Mucosa of descending colon (tissue), 3 donors: Measurements from ENCODE around the gene IL17RD. TPM values are rescaled to one million over a fixed set of nuclear protein-coding genes. Genes with fewer than 3 reads are reported as not detected.

Source experiments
- ATAC-seq: fragments of 200-7000 bp; cut with Tn5 transposase; one replicate; pipeline ENCODE4 v1.9.1; 2020; ENCODE audit warnings: mild to moderate bottlenecking, moderate library complexity
- DNase-seq, 3 donors: peaks; one replicate each; pipeline ENCODE4 v3.0.0-alpha.2; 2020
- H3K36me3 ChIP-seq: fragments of 200-600 bp; one replicate; pipeline ENCODE4 v1.8.0; 2021; ENCODE audit warnings: low read depth, mild to moderate bottlenecking
- H3K4me1 ChIP-seq: fragments of 200-600 bp; one replicate; pipeline ENCODE4 v1.8.0; 2021; ENCODE audit warnings: low read depth, mild to moderate bottlenecking
- H3K4me3 ChIP-seq: fragments of 200-600 bp; one replicate; pipeline ENCODE4 v1.8.0; 2021; ENCODE audit warnings: mild to moderate bottlenecking
- H3K9me3 ChIP-seq: fragments of 200-600 bp; one replicate; pipeline ENCODE4 v1.8.0; 2021; ENCODE audit warnings: mild to moderate bottlenecking
- intact Hi-C, 2 donors: fragments of 100-400 bp; cut with DNase I in 1 of 2; cut with micrococcal nuclease in 1 of 2; formaldehyde crosslinking; loops; one replicate each; pipeline versions ENCODE4 v1.11.0 to v1.11.1; 2022; cut with DNase I, micrococcal nuclease
- total RNA-seq, 3 donors: library from RNA; stranded (reverse); fragmentation: NEBNext Ultra II Directional in 2 of 3; extraction: Animal tissue kit (Norgen Biotek cat#: 25700) in 2 of 3; gene quantifications; one replicate each; pipeline versions ENCODE4 v1.2.1 to v1.2.4, GENCODE V29; 2021 to 2023
- TF ChIP-seq, protein P1 (sequence below): fragments of 200-600 bp; IDR thresholded peaks from one replicate; pipeline ENCODE4 v1.8.0; 2022; ENCODE audit warnings: antibody characterized with exemption, mild to moderate bottlenecking
- donor health status: DM: no; HTN: no; CAD: no; lungs with moderate emphysema.
- donor health status: DM: no; HTN: no; CAD: no.
- donor health status: DM: no; HTN: yes; CAD: no.

The IL17RD gene
- total RNA-seq, 3 donors from 2014 or later, result 1.2 to 14.8 (median 1.4) TPM

GRCh38 chr3:57120040-57120439 lies 45.1 kb downstream of the IL17RD start:
- Histone ChIP-seq H3K4me3 (no peak overlapping the region), H3K9me3 (no peaks in the 10 kb centered on the region), H3K4me1 (no peaks in the 10 kb centered on the region), H3K36me3 (no peaks in the 10 kb centered on the region)
- DNase-seq (no peak), ATAC-seq (no peak)
- TF ChIP-seq, protein P1, sequence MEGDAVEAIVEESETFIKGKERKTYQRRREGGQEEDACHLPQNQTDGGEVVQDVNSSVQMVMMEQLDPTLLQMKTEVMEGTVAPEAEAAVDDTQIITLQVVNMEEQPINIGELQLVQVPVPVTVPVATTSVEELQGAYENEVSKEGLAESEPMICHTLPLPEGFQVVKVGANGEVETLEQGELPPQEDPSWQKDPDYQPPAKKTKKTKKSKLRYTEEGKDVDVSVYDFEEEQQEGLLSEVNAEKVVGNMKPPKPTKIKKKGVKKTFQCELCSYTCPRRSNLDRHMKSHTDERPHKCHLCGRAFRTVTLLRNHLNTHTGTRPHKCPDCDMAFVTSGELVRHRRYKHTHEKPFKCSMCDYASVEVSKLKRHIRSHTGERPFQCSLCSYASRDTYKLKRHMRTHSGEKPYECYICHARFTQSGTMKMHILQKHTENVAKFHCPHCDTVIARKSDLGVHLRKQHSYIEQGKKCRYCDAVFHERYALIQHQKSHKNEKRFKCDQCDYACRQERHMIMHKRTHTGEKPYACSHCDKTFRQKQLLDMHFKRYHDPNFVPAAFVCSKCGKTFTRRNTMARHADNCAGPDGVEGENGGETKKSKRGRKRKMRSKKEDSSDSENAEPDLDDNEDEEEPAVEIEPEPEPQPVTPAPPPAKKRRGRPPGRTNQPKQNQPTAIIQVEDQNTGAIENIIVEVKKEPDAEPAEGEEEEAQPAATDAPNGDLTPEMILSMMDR, result no peak
- intact Hi-C loops, result no loop called here

DNA sequence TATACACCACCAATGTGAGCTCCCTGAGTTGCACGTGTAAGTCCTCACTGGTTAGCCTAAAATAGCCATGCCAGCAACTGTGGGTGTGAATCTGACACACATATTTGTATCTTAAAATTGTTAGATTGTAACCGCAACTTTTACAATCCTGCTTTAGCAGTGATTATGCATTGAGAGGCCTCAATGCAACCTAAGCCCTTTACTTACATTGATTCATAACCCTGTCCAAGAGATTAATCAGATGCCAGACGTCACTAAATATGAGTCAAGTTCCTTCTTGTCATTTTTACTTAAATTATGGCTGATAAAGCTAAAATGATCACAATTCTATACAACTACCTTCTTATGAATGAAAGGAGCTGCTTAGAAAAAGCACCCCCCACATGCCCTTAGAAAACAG lies 46.9 kb downstream of the IL17RD start:
- Histone ChIP-seq H3K4me1 (no peaks in the 10 kb centered on the region), H3K4me3 (no peak overlapping the region), H3K36me3 (no peaks in the 10 kb centered on the region), H3K9me3 (no peaks in the 10 kb centered on the region)
- TF ChIP-seq, protein P1, result no peak
- no peak for DNase-seq
- no peak for ATAC-seq
- intact Hi-C loops, result no loop called here

DNA sequence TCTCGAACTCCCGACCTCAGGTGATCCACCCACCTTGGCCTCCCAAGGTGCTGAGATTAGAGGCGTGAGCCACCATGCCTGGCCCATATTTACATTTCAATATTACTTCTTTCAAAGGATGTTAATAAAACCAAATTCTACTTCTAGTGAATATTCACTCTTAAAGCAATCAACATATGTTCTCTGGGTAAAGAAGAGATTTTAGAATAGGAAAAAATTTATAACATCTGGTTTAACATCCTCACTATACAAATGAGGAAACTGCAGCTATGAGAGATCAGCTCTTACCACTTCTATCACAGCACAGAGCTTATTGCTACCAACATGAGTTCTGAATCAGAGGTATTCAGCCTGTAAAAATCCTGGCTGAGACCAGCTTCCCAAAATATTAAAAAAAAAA lies 48.7 kb downstream of the IL17RD start:
- DNase-seq (no peak), ATAC-seq (no peak)
- TF ChIP-seq, protein P1, result no peak
- intact Hi-C loops, result no loop called here
- H3K4me1 ChIP-seq, result no peaks in the 10 kb centered on the region
- H3K9me3 ChIP-seq, result no peaks in the 10 kb centered on the region
- H3K36me3 ChIP-seq, result no peaks in the 10 kb centered on the region
- H3K4me3 ChIP-seq, result no peak overlapping the region

GRCh38 chr3:57112206-57112605 lies 52.9 kb downstream of the IL17RD start:
- ATAC-seq (no peak), DNase-seq (no peak)
- Histone ChIP-seq H3K4me3 (no peak overlapping the region), H3K9me3 (no peaks in the 10 kb centered on the region), H3K4me1 (no peaks in the 10 kb centered on the region), H3K36me3 (no peaks in the 10 kb centered on the region)
- intact Hi-C loops, result no loop called here
- TF ChIP-seq, protein P1, result no peak

DNA sequence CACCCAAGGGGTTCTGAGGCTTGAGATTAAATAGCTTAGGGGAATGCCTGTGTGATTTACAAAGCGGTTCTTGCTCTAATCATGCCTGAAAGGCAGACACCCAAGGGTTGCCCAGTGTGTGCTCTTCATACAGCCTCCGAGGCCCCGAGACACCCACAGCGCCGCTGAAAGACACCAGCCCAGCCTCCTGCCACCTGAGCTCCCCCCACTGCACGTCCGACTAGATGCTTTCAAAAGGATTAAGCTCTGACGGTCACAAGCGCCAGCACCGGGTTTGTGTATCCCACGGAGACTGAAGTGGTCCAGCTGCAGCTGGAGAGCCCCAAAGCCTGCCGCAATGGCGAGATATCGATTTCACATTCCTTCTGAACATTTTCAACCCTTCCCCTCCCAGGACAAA lies 54.4 kb downstream of the IL17RD start:
- intact Hi-C loops, result no loop called here
- DNase-seq (no peak), ATAC-seq (no peak)
- TF ChIP-seq, protein P1, result no peak
- no peak overlapping the region for H3K4me3 ChIP-seq
- no peaks in the 10 kb centered on the region for H3K36me3 ChIP-seq
- H3K9me3 ChIP-seq, result no peaks in the 10 kb centered on the region
- no peaks in the 10 kb centered on the region for H3K4me1 ChIP-seq

GRCh38 chr3:57110214-57110613 lies 54.9 kb downstream of the IL17RD start:
- intact Hi-C loops, result no loop called here
- H3K36me3 ChIP-seq, result no peaks in the 10 kb centered on the region
- DNase-seq (no peak), ATAC-seq (no peak)
- no peaks in the 10 kb centered on the region for H3K4me1 ChIP-seq
- TF ChIP-seq, protein P1, result no peak
- H3K9me3 ChIP-seq, result no peaks in the 10 kb centered on the region
- H3K4me3 ChIP-seq, result no peak overlapping the region
